CD4-positive, alpha-beta T cell treated with Interleukin-6 at 100 ng/mL for 8 hours (primary cell): ENCODE data around the gene RFNG.

Experiments used
- DNase-seq: peaks from one replicate; pipeline ENCODE4 v3.0.0-alpha.2; 2020; ENCODE audit warnings: mixed read lengths, low spot score

RFNG gene

GRCh38 chr17:81999976-82000802 lies 51.4 kb downstream of the RFNG start:
- no peak for DNase-seq

- no peak for DNase-seq
These were observed 52.0 kb downstream of the RFNG start for GRCh38 chr17:81999587-81999975.

GRCh38 chr17:81998691-81999438 lies 52.7 kb downstream of the RFNG start:
- DNase-seq: no peak

GRCh38 chr17:81998212-81998611 lies 53.4 kb downstream of the RFNG start:
- DNase-seq: no peak
